Stimulated activated naive CD8-positive, alpha-beta T cell treated with anti-CD3 and anti-CD28 coated beads, Interleukin-15, Interleukin-2, amounts not matched to agents 100 ng/mL and 50 ng/mL, for 24 hours (primary cell): ENCODE results near the gene PRSS50.
"Not testable (repeated sequence)": the region's sequence is repeated elsewhere in the genome, so short reads cannot be mapped to it uniquely, and the experiment has no call there.

Experiments
- H3K27ac Mint-ChIP-seq: one replicate; pipeline ENCODE4 v1.8.0; 2021; ENCODE audit warnings: mild to moderate bottlenecking, mixed read lengths
- H3K27me3 Mint-ChIP-seq: one replicate; pipeline ENCODE4 v1.8.0; 2021; ENCODE audit warnings: mixed read lengths
- H3K36me3 Mint-ChIP-seq: one replicate; pipeline ENCODE4 v1.8.0; 2021; ENCODE audit warnings: low read depth, mixed read lengths
- H3K4me1 Mint-ChIP-seq: one replicate; pipeline ENCODE4 v1.8.0; 2021; ENCODE audit warnings: low read depth, mixed read lengths
- H3K4me3 Mint-ChIP-seq: one replicate; pipeline ENCODE4 v1.8.0; 2021; ENCODE audit warnings: mild to moderate bottlenecking, mixed read lengths
- H3K9me3 Mint-ChIP-seq: one replicate; pipeline ENCODE4 v1.8.0; 2021; ENCODE audit warnings: mixed read lengths

PRSS50 gene, protein sequence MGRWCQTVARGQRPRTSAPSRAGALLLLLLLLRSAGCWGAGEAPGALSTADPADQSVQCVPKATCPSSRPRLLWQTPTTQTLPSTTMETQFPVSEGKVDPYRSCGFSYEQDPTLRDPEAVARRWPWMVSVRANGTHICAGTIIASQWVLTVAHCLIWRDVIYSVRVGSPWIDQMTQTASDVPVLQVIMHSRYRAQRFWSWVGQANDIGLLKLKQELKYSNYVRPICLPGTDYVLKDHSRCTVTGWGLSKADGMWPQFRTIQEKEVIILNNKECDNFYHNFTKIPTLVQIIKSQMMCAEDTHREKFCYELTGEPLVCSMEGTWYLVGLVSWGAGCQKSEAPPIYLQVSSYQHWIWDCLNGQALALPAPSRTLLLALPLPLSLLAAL

DNA sequence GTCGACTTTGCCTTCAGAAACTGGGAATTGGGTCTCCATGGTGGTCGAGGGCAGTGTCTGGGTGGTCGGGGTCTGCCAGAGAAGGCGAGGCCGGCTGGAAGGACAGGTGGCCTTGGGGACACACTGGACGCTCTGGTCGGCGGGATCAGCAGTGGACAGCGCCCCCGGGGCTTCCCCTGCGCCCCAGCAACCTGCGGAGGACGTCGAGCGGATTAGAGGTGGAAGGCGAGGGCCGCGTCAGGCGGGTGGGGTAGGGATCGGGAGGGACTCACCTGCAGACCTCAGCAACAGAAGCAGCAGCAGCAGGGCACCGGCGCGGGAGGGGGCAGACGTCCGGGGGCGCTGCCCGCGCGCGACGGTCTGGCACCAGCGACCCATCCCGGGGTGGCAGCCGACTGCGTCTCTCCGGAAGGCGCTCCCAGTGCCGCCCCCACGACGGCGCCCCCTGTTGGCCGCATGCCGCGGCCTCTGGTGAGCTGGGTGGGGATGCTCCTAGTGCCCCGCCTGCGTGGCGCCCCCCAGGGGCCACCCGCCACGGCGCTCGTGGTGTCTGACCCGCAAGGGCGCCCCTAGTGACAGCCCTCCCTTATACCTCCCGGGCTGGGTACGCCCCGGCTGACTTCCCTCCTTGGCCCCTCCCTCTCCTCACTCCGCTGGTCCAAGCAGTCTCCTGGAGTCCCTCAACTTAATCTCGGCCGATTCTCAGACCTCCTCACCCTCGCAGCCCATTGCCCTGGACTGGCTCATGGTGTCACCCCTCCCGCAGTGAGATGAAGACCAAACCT lies at the start of gene PRSS50:
PRSS50 (minus strand) TSS at position 423 of the 785 bp plus-strand sequence; CDS start at position 378, 45 bp downstream.
- no peaks in the 10 kb centered on the region for H3K36me3 Mint-ChIP-seq
- no peak within 1 kb of the TSS for H3K27ac Mint-ChIP-seq
- no peak within 1 kb of the TSS for H3K4me3 Mint-ChIP-seq
- H3K27me3 Mint-ChIP-seq, result peaks cover 11% of the 10 kb centered on the region
- H3K9me3 Mint-ChIP-seq, result no peaks in the 10 kb centered on the region
- peaks cover 3% of the 10 kb centered on the region for H3K4me1 Mint-ChIP-seq

DNA sequence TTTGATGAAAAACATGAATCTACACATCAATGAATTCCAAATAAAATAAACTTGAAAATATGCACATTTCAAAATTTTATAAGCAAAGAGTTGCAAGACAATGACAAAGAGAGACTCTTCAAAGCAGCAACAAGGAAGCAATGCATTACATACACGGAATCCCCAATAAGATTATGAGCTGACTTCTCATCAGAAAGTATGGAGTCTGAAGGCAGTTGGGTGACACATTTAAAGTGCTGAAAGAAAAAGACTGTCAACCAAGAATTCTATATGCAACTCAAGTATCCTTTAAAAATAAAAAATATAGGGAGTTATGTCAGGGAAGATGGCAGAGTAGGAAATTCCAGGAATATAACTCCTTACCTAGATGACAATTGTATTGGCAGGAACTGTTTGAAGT lies 46.5 kb upstream of the PRSS50 start:
- peaks cover 17% of the 10 kb centered on the region for H3K36me3 Mint-ChIP-seq
- H3K4me1 Mint-ChIP-seq, result no peaks in the 10 kb centered on the region
- H3K27me3 Mint-ChIP-seq, result peaks cover 9% of the 10 kb centered on the region
- H3K27ac Mint-ChIP-seq, result no peak overlapping the region
- H3K4me3 Mint-ChIP-seq, result no peak overlapping the region
- peaks cover 22% of the 10 kb centered on the region for H3K9me3 Mint-ChIP-seq

DNA sequence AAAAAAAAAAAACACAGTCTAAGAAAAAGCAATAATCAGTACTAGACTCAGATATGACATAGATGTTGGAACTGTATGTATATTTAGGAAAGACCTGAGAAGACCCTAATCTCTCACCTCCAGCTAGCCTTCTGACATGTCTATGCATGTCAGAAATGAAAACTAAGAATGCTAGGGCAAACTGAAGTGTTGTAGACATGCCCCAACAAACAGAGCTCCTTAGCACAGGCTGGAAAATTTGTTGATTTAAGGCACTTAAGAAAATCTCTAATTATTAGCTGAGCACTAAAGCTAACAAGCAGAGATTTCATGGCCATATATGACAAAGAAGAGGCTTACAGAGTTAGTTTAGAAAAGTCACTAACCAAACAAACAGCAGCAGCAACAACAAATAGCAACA lies 45.5 kb upstream of the PRSS50 start:
- peaks cover 12% of the 10 kb centered on the region for H3K27me3 Mint-ChIP-seq
- no peak overlapping the region for H3K27ac Mint-ChIP-seq
- H3K4me1 Mint-ChIP-seq, result no peaks in the 10 kb centered on the region
- H3K9me3 Mint-ChIP-seq, result peaks cover 22% of the 10 kb centered on the region
- peaks cover 17% of the 10 kb centered on the region for H3K36me3 Mint-ChIP-seq
- H3K4me3 Mint-ChIP-seq, result no peak overlapping the region

DNA sequence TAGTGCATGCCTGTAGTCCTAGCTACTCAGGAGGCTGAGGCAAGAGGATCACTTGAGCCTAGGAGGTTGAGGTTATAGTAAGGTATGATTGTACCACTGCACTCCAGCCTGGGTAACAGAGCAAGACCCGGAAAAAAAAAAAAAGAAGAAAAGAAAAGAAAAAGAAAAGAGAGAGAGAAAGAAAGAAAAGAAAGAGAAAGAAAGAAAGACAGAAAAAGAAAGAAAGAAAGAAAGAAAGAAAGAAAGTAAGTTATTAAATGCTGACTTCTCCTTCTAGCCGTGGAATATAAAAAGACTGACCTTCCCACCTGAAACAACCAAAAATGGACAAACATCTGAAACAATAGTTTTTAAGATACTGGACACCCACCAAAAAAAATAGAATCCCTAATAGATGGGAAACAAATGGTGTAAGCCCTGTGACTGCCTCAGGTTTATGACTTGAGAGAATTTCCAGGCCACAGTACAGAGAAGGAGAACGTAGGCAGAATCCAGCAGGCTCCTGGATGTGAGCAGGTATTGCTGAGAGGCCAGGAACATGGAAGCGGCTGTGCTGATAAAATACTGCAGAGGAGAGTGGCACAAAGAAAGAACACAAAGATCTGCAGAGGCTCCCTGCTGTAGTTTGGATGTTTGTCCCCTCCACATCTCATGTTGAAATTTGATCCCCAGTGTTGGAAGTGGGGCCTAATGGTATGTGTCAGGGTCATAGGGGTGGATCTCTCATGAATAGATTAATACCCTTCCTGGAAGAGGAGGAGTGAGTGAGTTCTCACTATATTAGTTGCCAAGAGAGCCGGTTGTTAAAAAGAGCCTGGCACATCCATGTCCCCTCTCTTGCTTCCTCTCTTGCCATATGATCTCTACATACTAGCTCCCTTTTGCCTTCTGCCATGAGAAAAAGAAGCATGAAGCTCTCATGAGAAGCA lies 41.8 kb upstream of the PRSS50 start:
- Mint-ChIP-seq H3K4me3 (no peak overlapping the region), H3K36me3 (peaks cover 10% of the 10 kb centered on the region), H3K4me1 (no peaks in the 10 kb centered on the region), H3K27ac (no peak overlapping the region), H3K27me3 (peaks cover 13% of the 10 kb centered on the region), H3K9me3 (peaks cover 22% of the 10 kb centered on the region)

DNA sequence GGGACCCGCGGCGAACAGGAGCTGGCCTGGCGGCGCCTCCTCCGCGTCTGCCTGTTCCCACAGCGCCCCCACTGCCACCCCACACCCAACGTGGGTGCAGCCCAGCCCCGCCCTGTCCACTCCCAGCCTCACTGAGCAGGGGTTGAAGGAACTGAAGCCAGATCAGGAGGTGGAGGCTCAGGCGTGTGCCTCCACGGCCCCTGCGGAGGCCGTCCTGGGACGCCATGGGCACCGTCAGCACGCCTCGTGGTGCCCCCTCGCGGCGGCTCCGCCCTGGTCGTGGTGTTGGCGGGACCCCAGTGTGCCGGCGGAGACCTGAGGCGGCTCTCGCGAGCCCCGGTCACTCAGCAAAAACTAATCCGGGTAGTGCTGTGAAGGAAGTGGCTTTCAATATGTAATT lies 39.0 kb upstream of the PRSS50 start:
- H3K27me3 Mint-ChIP-seq, result peaks cover 4% of the 10 kb centered on the region
- H3K4me1 Mint-ChIP-seq, result no peaks in the 10 kb centered on the region
- no peak overlapping the region for H3K27ac Mint-ChIP-seq
- H3K9me3 Mint-ChIP-seq, result no peaks in the 10 kb centered on the region
- H3K36me3 Mint-ChIP-seq, result no peaks in the 10 kb centered on the region
- H3K4me3 Mint-ChIP-seq, result no peak overlapping the region

DNA sequence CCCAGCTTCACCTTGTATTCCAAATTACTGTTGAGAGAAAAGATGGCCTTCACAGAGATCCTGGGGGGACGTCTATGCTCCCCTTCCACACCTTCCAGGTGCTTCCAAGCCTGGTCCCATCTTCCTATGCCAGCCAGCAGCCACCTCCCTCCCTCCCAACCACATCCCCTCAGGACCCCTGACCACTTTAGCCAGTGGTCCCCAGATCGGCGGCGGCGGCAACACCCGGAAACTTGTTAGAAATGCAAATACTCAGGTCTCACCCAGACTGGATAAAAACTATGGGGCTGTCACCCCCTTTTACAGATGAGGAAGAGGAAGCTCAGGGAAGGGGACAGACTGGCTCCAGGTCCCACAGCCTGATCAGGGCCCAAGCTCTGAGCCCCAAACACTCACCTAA lies 38.0 kb upstream of the PRSS50 start:
- Mint-ChIP-seq H3K36me3 (no peaks in the 10 kb centered on the region), H3K9me3 (no peaks in the 10 kb centered on the region), H3K4me3 (no peak overlapping the region), H3K27me3 (peaks cover 4% of the 10 kb centered on the region), H3K27ac (no peak overlapping the region), H3K4me1 (no peaks in the 10 kb centered on the region)

DNA sequence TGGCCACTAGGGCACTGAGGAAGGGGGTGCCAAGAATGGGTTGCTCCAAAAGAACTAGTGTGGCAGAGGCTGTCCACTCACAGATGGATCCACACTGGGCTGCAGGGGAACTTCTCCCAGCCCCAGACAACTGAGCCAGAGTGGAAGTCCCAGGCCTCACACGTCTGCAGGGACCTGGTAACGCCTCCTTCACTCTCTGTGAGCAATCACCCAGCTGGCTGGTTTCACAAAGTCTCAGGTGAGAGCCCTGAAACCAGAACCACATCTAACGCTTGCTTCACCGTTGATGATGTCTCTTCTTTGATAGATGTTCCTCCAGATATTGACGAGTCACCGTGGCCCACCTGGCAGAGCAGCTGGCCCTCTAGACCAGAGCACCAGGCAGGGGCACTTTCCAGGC lies 35.5 kb upstream of the PRSS50 start:
- H3K27me3 Mint-ChIP-seq, H3K36me3 Mint-ChIP-seq, H3K27ac Mint-ChIP-seq, H3K9me3 Mint-ChIP-seq, H3K4me3 Mint-ChIP-seq, H3K4me1 Mint-ChIP-seq: not testable (repeated sequence)

DNA sequence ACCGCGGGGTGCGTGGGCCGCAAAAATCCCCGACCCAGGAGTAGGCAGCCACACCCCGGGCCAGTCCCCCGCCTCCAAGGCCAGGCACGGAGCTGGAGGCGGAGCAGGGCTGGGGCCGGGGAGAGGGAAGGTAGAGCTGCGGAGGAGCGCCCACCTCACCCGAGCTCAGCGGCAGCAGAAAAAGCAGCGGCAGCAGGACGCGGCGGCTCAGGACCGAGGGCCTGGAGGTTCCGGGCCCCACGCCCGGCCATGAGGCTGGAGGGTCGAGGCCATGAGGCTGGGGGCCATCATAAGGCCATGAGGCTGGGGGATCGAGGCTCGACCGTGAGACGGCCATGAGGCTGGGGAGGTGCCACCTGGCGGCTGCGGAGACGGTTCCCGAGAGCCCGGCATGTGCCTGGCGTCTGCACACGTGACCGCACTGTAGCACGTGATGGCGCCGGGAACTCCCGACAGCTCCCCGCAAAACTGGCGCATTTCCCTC lies 32.9 kb upstream of the PRSS50 start:
- Mint-ChIP-seq H3K36me3 (no peaks in the 10 kb centered on the region), H3K4me1 (no peaks in the 10 kb centered on the region), H3K27ac (no peak overlapping the region), H3K4me3 (no peak overlapping the region), H3K27me3 (no peaks in the 10 kb centered on the region), H3K9me3 (no peaks in the 10 kb centered on the region)

DNA sequence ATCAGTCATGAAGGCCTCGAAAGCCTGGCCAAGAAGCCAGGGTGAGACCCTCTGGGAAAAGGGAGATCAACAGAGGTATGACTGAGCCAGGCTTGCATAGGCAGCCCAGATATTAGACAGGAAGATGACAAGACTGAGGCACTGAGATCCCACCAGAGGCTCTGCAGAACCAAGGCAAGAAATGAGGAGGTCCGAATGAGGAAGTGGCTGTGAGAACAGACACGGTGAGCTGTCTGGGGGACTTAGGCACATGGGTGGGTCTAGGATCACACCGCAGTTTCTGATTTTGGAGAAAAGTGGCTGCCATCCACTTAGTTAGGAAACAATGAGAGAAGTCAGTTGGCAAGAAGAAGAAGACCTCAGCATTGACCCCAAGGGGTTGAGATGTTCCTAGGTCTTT lies 31.5 kb upstream of the PRSS50 start:
- H3K27me3 Mint-ChIP-seq, result no peaks in the 10 kb centered on the region
- no peaks in the 10 kb centered on the region for H3K36me3 Mint-ChIP-seq
- no peaks in the 10 kb centered on the region for H3K4me1 Mint-ChIP-seq
- no peak overlapping the region for H3K27ac Mint-ChIP-seq
- H3K4me3 Mint-ChIP-seq, result no peak overlapping the region
- H3K9me3 Mint-ChIP-seq, result no peaks in the 10 kb centered on the region

DNA sequence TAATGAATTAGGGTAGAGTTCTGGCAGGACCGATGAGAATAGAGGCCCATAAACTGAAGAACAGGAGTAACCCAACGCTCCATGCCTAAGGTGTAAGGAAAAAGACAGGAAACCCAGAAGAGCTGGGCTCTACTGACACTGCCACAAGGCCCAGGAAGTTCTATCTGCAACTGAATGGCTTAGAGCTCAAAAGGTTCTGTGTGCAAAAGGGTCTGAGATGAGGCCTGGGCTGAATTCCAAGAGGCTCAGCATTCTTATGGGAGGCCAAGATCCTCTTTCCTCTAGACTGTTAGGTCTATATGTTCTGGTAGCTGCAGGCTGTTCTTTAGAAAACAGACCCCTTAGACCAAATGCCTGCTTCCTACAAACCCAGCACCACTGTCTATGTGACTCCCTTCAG lies 30.5 kb upstream of the PRSS50 start:
- no peak overlapping the region for H3K4me3 Mint-ChIP-seq
- no peaks in the 10 kb centered on the region for H3K9me3 Mint-ChIP-seq
- no peaks in the 10 kb centered on the region for H3K27me3 Mint-ChIP-seq
- no peak overlapping the region for H3K27ac Mint-ChIP-seq
- no peaks in the 10 kb centered on the region for H3K4me1 Mint-ChIP-seq
- H3K36me3 Mint-ChIP-seq, result no peaks in the 10 kb centered on the region

DNA sequence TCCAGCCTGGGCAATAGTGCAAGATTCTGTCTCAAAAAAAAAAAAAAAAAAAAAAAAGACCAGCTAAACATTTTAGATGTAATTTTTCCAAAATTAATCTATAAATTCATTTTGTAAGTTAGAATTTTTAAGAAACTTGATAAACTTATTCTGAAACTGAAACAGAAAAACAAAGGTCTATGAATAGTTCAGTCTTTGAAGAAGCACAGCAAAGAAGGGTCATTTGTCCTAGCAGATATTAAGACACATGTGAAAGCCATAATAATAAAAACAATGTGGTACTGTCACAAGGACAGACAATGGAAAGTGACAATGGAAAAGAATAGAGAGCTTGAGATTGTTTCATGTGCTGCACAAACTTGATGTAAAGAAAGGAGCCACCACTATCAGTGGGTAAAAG lies 29.0 kb upstream of the PRSS50 start:
- no peaks in the 10 kb centered on the region for H3K36me3 Mint-ChIP-seq
- H3K9me3 Mint-ChIP-seq, result no peaks in the 10 kb centered on the region
- no peak overlapping the region for H3K27ac Mint-ChIP-seq
- H3K4me1 Mint-ChIP-seq, result no peaks in the 10 kb centered on the region
- H3K27me3 Mint-ChIP-seq, result no peaks in the 10 kb centered on the region
- H3K4me3 Mint-ChIP-seq, result no peak overlapping the region

DNA sequence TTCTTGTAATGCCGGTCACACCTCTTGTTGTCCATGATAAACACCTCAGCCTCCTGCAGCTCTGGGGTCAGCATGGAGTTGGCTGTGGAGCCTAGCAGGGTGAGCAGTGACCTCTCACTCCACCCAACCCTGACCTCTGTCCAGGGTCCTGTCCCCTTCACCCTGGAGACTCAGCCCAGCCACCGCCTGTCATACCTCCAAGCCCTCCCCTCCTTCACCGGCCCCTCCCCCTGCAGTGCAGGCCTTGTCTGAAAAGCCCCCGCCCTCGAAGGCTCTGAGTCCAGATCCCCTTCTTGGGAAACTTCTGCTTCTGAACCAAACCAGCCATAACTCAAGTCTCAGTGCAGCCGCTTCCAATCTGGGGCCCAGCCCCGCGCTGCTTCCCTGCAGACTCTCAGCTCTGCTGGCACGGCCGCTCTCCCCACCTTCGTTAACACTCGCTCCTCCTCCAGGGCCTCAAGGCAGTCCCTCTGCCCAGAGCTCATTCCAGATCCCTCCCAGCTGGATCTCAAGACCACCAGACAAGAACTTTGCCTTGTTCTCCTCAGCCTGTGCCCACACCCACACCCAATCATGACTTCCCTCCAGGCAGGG lies 25.4 kb upstream of the PRSS50 start:
- H3K9me3 Mint-ChIP-seq, result no peaks in the 10 kb centered on the region
- no peak overlapping the region for H3K4me3 Mint-ChIP-seq
- no peaks in the 10 kb centered on the region for H3K27me3 Mint-ChIP-seq
- no peaks in the 10 kb centered on the region for H3K36me3 Mint-ChIP-seq
- H3K27ac Mint-ChIP-seq, result no peak overlapping the region
- no peaks in the 10 kb centered on the region for H3K4me1 Mint-ChIP-seq

DNA sequence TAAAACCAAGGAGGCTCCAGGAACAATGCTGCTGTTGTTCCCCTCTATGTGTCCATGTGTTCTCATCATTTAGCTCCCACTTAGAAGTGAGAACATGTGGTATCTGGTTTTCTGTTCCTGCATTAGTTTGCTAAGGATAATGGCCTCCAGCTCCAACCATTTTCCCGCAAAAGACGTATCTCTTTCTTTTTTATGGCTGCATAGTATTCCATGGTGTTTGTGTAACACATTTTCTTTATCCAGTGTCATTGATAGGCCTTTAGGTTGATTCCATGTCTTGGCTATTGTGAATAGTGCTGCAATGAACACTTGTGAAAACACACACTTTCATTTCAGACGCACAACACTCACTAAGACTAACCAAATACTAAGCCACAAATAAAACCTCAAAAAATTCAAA lies 21.9 kb upstream of the PRSS50 start:
- not testable (repeated sequence) for H3K36me3 Mint-ChIP-seq, H3K4me1 Mint-ChIP-seq, H3K27ac Mint-ChIP-seq, H3K4me3 Mint-ChIP-seq, H3K9me3 Mint-ChIP-seq
- H3K27me3 Mint-ChIP-seq, result peaks cover 12% of the 10 kb centered on the region

DNA sequence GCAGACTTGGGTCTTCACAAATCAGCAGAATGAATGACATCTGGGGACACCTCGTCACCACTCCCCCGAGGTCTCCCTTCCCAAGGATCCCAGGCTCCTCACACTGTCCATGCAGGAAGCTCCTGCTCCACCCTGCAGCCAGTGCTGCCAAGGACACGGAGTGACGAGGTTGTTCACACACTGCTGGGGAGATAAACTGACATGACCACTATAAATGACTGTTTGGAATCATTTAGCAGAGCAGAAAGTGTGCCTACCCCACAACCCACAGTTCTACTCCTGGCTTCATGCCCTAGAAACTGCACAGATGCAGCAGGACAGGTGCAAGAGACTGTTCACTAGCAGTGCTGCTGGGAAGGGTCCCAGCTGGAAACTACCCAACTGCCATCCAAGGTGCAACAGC lies 19.7 kb upstream of the PRSS50 start:
- H3K4me1 Mint-ChIP-seq, result no peaks in the 10 kb centered on the region
- H3K9me3 Mint-ChIP-seq, result no peaks in the 10 kb centered on the region
- no peak overlapping the region for H3K4me3 Mint-ChIP-seq
- H3K36me3 Mint-ChIP-seq, result no peaks in the 10 kb centered on the region
- no peak overlapping the region for H3K27ac Mint-ChIP-seq
- peaks cover 12% of the 10 kb centered on the region for H3K27me3 Mint-ChIP-seq
